ENCODE measurements around the gene RPS6KA1. TPM values are rescaled to one million over a fixed set of nuclear protein-coding genes. Genes with fewer than 3 reads are reported as not detected.
A peak's percentile ranks its signal among the peaks of the same experiment; 100 is the strongest.
"Not testable (repeated sequence)": the region's sequence is repeated elsewhere in the genome, so short reads cannot be mapped to it uniquely, and the experiment has no call there.

RPS6KA1 gene
- total and polyA plus RNA-seq, 2 donors from 2014 or later = 39.5 to 58.1 TPM

GRCh38 chr1:26498894-26499293, 30.7 kb upstream of the RPS6KA1 start:
- peak in 1 of 5 donors; percentile 18 for DNase-seq
- FAIRE-seq = no peak
- no peak overlapping the region for H3K27ac ChIP-seq (ENCODE audit: low read depth in 2 of 2, low read length in 2 of 2)
- no peaks in the 10 kb centered on the region for H3K9me3 ChIP-seq (ENCODE audit: control insufficient read depth in 2 of 3, insufficient read depth in 1 of 3, low read length in 3 of 3)
- H3K36me3 ChIP-seq (ENCODE audit: control insufficient read depth in 2 of 3, insufficient read depth in 3 of 3, low read length in 3 of 3) = no peaks in the 10 kb centered on the region
- no peak overlapping the region for H3K9ac ChIP-seq (ENCODE audit: low read length in 3 of 3)
- intact Hi-C loops (cut with DNase I) = no loop called here
- no peak for TF ChIP-seq CTCF (IDR thresholded peaks at IDR 0.05; ENCODE audit: borderline replicate concordance, extremely low read depth, insufficient read depth)
- H3K27me3 ChIP-seq (ENCODE audit: control insufficient read depth, insufficient read depth, low read length) = no peaks in the 10 kb centered on the region
- H3K4me1 ChIP-seq (ENCODE audit: control insufficient read depth in 2 of 3, insufficient read depth in 2 of 3, low read depth in 1 of 3, low read length in 3 of 3) = peaks cover 0 to 5% (median 0%) of the 10 kb centered on the region in 3 donors
- H3K4me3 ChIP-seq (ENCODE audit: low read length in 3 of 3) = no peak overlapping the region

- DNase-seq (peak; percentile 88 to 97 (median 93)), FAIRE-seq (no peak)
- H3K4me1 ChIP-seq (ENCODE audit: control insufficient read depth in 2 of 3, insufficient read depth in 2 of 3, low read depth in 1 of 3, low read length in 3 of 3) = peaks cover 0 to 5% (median 0%) of the 10 kb centered on the region in 3 donors
- H3K4me3 ChIP-seq (ENCODE audit: low read length in 3 of 3) = peak overlapping the region; percentile 68 to 80 (median 75)
- intact Hi-C loops (cut with DNase I) = no loop called here
- no peaks in the 10 kb centered on the region for H3K27me3 ChIP-seq (ENCODE audit: control insufficient read depth, insufficient read depth, low read length)
- H3K9ac ChIP-seq (ENCODE audit: low read length in 3 of 3) = peak overlapping the region; percentile 60 to 77 (median 74)
- H3K36me3 ChIP-seq (ENCODE audit: control insufficient read depth in 2 of 3, insufficient read depth in 3 of 3, low read length in 3 of 3) = no peaks in the 10 kb centered on the region
- peak overlapping the region; percentile 97 for H3K27ac ChIP-seq (ENCODE audit: low read depth in 2 of 2, low read length in 2 of 2)
- H3K9me3 ChIP-seq (ENCODE audit: control insufficient read depth in 2 of 3, insufficient read depth in 1 of 3, low read length in 3 of 3) = no peaks in the 10 kb centered on the region
- TF ChIP-seq CTCF (IDR thresholded peaks at IDR 0.05; ENCODE audit: borderline replicate concordance, extremely low read depth, insufficient read depth) = no peak
These were observed 28.9 kb upstream of the RPS6KA1 start for GRCh38 chr1:26500488-26501175.

- H3K4me1 ChIP-seq (ENCODE audit: control insufficient read depth in 2 of 3, insufficient read depth in 2 of 3, low read depth in 1 of 3, low read length in 3 of 3); intact Hi-C loops (cut with DNase I); H3K9ac ChIP-seq (ENCODE audit: low read length in 3 of 3); H3K4me3 ChIP-seq (ENCODE audit: low read length in 3 of 3); H3K27me3 ChIP-seq (ENCODE audit: control insufficient read depth, insufficient read depth, low read length); H3K36me3 ChIP-seq (ENCODE audit: control insufficient read depth in 2 of 3, insufficient read depth in 3 of 3, low read length in 3 of 3); H3K9me3 ChIP-seq (ENCODE audit: control insufficient read depth in 2 of 3, insufficient read depth in 1 of 3, low read length in 3 of 3); H3K27ac ChIP-seq (ENCODE audit: low read depth in 2 of 2, low read length in 2 of 2): not testable (repeated sequence)
- DNase-seq (peak in 4 of 5 donors; percentile 54 to 75 (median 66)), FAIRE-seq (peak; percentile 69)
These were observed 18.9 kb upstream of the RPS6KA1 start for GRCh38 chr1:26510711-26511110.

- FAIRE-seq; intact Hi-C loops (cut with DNase I): not testable (repeated sequence)
These were observed 13.7 kb upstream of the RPS6KA1 start for GRCh38 chr1:26515836-26516235.

More at GRCh38 chr1:26515836-26516235, 13.7 kb upstream of the RPS6KA1 start:
- H3K36me3 ChIP-seq (ENCODE audit: control insufficient read depth in 2 of 3, insufficient read depth in 3 of 3, low read length in 3 of 3); H3K27me3 ChIP-seq (ENCODE audit: control insufficient read depth, insufficient read depth, low read length); H3K4me3 ChIP-seq (ENCODE audit: low read length in 3 of 3); H3K27ac ChIP-seq (ENCODE audit: low read depth in 2 of 2, low read length in 2 of 2); H3K9ac ChIP-seq (ENCODE audit: low read length in 3 of 3); H3K9me3 ChIP-seq (ENCODE audit: control insufficient read depth in 2 of 3, insufficient read depth in 1 of 3, low read length in 3 of 3); H3K4me1 ChIP-seq (ENCODE audit: control insufficient read depth in 2 of 3, insufficient read depth in 2 of 3, low read depth in 1 of 3, low read length in 3 of 3): not testable (repeated sequence)
- peak in 1 of 5 donors; percentile 4 for DNase-seq
